ENCODE data around the gene PDZRN3.

DNA sequence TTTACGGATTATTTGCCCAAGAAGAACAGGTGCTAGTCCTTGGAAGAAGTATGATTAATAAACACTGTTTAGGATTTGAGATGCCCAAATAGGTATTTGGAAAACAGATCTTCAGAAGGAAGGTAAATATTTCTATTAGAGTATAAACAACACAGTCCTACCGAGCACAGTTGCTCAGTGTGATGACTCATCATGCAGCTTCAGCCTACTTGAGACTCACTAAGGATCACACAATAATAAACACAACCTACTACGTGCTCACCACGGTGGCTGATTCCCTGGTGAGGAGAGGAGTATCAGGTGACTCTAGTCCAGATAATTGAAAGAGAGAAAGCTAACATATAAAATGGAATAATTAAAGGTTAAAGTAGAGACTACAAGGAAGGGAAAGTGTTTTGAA lies 72.0 kb downstream of the PDZRN3 start:
- TF ChIP-seq, protein P1, sequence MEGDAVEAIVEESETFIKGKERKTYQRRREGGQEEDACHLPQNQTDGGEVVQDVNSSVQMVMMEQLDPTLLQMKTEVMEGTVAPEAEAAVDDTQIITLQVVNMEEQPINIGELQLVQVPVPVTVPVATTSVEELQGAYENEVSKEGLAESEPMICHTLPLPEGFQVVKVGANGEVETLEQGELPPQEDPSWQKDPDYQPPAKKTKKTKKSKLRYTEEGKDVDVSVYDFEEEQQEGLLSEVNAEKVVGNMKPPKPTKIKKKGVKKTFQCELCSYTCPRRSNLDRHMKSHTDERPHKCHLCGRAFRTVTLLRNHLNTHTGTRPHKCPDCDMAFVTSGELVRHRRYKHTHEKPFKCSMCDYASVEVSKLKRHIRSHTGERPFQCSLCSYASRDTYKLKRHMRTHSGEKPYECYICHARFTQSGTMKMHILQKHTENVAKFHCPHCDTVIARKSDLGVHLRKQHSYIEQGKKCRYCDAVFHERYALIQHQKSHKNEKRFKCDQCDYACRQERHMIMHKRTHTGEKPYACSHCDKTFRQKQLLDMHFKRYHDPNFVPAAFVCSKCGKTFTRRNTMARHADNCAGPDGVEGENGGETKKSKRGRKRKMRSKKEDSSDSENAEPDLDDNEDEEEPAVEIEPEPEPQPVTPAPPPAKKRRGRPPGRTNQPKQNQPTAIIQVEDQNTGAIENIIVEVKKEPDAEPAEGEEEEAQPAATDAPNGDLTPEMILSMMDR (IDR thresholded peaks at IDR 0.05) = no peak
- no peak for TF ChIP-seq POLR2A (IDR thresholded peaks at IDR 0.05)

Data from Peyer's patch (tissue), 4 donors.